MM.1S (cell line): ENCODE data around the gene ARHGAP8.

ENCODE experiments used
- DNase-seq: peaks from one replicate; pipeline ENCODE4 v3.0.0-alpha.2; 2015
- H2AFZ ChIP-seq: fragments of 300-600 bp; sonication (generic); 2 replicates; pipeline ENCODE4 v1.6.0; 2016; ENCODE audit warnings: antibody characterized with exemption, low read length
- H3F3A ChIP-seq: fragments of 300-600 bp; sonication (generic); 2 replicates; pipeline ENCODE4 v1.6.1; 2016; ENCODE audit warnings: mild to moderate bottlenecking, antibody characterized with exemption, low read length, moderate library complexity, mixed read lengths; ENCODE audit not compliant: insufficient read depth
- H3K27ac ChIP-seq: fragments of 300-600 bp; sonication (generic); 2 replicates; pipeline ENCODE4 v1.5.1; 2016; ENCODE audit warnings: mild to moderate bottlenecking, low read length
- H3K27me3 ChIP-seq: fragments of 300-600 bp; sonication (generic); replicated peaks from 2 replicates; pipeline ENCODE4 v1.6.0; 2016; ENCODE audit warnings: low read length; ENCODE audit not compliant: insufficient read depth
- H3K36me3 ChIP-seq: fragments of 300-600 bp; sonication (generic); replicated peaks from 2 replicates; pipeline ENCODE4 v1.6.1; 2016; ENCODE audit warnings: mild to moderate bottlenecking, low read length, mixed read lengths; ENCODE audit not compliant: insufficient read depth
- H3K4me1 ChIP-seq: fragments of 300-600 bp; sonication (generic); 2 replicates; pipeline ENCODE4 v1.6.1; 2016; ENCODE audit warnings: low read length, mixed read lengths
- H3K4me2 ChIP-seq: fragments of 300-600 bp; sonication (generic); 2 replicates; pipeline ENCODE4 v1.6.0; 2016; ENCODE audit warnings: low read depth, low read length
- H3K4me3 ChIP-seq: fragments of 300-600 bp; sonication (generic); 2 replicates; pipeline ENCODE4 v1.5.1; 2016; ENCODE audit warnings: low read length, mixed read lengths
- H3K79me2 ChIP-seq: fragments of 300-600 bp; sonication (generic); 2 replicates; pipeline ENCODE4 v1.6.1; 2016; ENCODE audit warnings: mixed run types, low read length, mixed read lengths
- H3K9ac ChIP-seq: fragments of 300-600 bp; sonication (generic); 2 replicates; pipeline ENCODE4 v1.6.1; 2016; ENCODE audit warnings: low read length, mixed read lengths
- H3K9me2 ChIP-seq: fragments of 300-600 bp; sonication (generic); replicated peaks from 2 replicates; pipeline ENCODE4 v1.6.1; 2016; ENCODE audit warnings: mild to moderate bottlenecking, low read length, mixed read lengths; ENCODE audit not compliant: insufficient read depth
- H3K9me3 ChIP-seq: fragments of 300-600 bp; sonication (generic); replicated peaks from 2 replicates; pipeline ENCODE4 v1.6.1; 2016; ENCODE audit warnings: mild to moderate bottlenecking, low read length, mixed read lengths; ENCODE audit not compliant: insufficient read depth
- H4K20me1 ChIP-seq: fragments of 300-600 bp; sonication (generic); 2 replicates; pipeline ENCODE4 v1.6.1; 2016; ENCODE audit warnings: mild to moderate bottlenecking, low read length, moderate library complexity, mixed read lengths; ENCODE audit not compliant: insufficient read depth
- EZH2 ChIP-seq: fragments of 300-600 bp; sonication (generic); optimal IDR thresholded peaks from 2 replicates; pipeline ENCODE3; 2017; ENCODE audit warnings: low read depth, mild to moderate bottlenecking, antibody characterized with exemption, low read length, mixed read lengths
- EZH2phosphoT487 ChIP-seq: fragments of 300-600 bp; sonication (generic); IDR thresholded peaks from 2 replicates; pipeline ENCODE4 v1.6.1; 2018; ENCODE audit warnings: antibody characterized with exemption, low read length
- TF ChIP-seq, protein P1 (sequence below): fragments of 300-600 bp; sonication (generic); IDR thresholded peaks from 2 replicates; pipeline ENCODE4 v1.5.1; 2016; ENCODE audit warnings: antibody characterized with exemption, low read length, mixed read lengths

Gene ARHGAP8

GRCh38 chr22:44705022-44705297, 47.4 kb upstream of the ARHGAP8 start:
- H4K20me1 ChIP-seq: no peaks in the 10 kb centered on the region
- no peaks in the 10 kb centered on the region for H3K4me1 ChIP-seq
- no peaks in the 10 kb centered on the region for H3K36me3 ChIP-seq
- H3K4me3 ChIP-seq: no peak overlapping the region
- H3K9me3 ChIP-seq: no peaks in the 10 kb centered on the region
- H3K27me3 ChIP-seq: peaks cover 82% of the 10 kb centered on the region
- no peak for DNase-seq
- H2AFZ ChIP-seq: no peak overlapping the region
- H3K9ac ChIP-seq: no peak overlapping the region
- H3K9me2 ChIP-seq: no peaks in the 10 kb centered on the region
- no peaks in the 10 kb centered on the region for H3F3A ChIP-seq
- H3K27ac ChIP-seq: no peak overlapping the region
- TF ChIP-seq EZH2 (no peak), EZH2phosphoT487 (no peak)
- TF ChIP-seq, protein P1, sequence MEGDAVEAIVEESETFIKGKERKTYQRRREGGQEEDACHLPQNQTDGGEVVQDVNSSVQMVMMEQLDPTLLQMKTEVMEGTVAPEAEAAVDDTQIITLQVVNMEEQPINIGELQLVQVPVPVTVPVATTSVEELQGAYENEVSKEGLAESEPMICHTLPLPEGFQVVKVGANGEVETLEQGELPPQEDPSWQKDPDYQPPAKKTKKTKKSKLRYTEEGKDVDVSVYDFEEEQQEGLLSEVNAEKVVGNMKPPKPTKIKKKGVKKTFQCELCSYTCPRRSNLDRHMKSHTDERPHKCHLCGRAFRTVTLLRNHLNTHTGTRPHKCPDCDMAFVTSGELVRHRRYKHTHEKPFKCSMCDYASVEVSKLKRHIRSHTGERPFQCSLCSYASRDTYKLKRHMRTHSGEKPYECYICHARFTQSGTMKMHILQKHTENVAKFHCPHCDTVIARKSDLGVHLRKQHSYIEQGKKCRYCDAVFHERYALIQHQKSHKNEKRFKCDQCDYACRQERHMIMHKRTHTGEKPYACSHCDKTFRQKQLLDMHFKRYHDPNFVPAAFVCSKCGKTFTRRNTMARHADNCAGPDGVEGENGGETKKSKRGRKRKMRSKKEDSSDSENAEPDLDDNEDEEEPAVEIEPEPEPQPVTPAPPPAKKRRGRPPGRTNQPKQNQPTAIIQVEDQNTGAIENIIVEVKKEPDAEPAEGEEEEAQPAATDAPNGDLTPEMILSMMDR: no peak
- no peaks in the 10 kb centered on the region for H3K79me2 ChIP-seq
- H3K4me2 ChIP-seq: no peak overlapping the region

DNA sequence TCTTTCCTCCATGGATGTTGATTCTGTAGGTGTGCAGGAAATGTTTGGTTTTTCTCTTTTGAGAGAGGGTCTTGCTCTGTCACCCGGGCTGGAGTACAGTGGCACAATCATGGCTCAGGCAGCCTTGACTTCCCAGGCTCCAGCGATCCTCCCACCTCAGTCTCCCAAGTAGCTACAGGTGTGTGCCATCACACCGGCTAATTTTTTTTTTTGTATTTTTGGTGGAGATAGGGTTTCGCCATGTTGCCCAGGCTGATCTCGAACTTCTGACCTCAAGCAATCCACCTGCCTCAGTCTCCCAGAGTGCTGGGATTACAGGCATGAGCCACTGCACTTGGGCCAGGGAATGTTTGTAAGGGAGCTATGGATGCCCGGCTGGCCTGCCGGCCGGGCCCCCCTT, 45.9 kb upstream of the ARHGAP8 start:
- Histone ChIP-seq H3K9me3 (no peaks in the 10 kb centered on the region), H4K20me1 (no peaks in the 10 kb centered on the region), H3K9me2 (no peaks in the 10 kb centered on the region), H3K4me1 (0 out of 2 replicates have a peak, but pooled peaks cover 7% of the 10 kb centered on the region), H2AFZ (no peak overlapping the region), H3K4me2 (no peak overlapping the region), H3K27me3 (peaks cover 84% of the 10 kb centered on the region), H3K9ac (no peak overlapping the region), H3K4me3 (no peak overlapping the region), H3K79me2 (no peaks in the 10 kb centered on the region), H3K36me3 (no peaks in the 10 kb centered on the region), H3K27ac (no peak overlapping the region), H3F3A (no peaks in the 10 kb centered on the region)
- no peak for DNase-seq
- TF ChIP-seq EZH2 (no peak), EZH2phosphoT487 (no peak)
- TF ChIP-seq, protein P1: no peak

DNA sequence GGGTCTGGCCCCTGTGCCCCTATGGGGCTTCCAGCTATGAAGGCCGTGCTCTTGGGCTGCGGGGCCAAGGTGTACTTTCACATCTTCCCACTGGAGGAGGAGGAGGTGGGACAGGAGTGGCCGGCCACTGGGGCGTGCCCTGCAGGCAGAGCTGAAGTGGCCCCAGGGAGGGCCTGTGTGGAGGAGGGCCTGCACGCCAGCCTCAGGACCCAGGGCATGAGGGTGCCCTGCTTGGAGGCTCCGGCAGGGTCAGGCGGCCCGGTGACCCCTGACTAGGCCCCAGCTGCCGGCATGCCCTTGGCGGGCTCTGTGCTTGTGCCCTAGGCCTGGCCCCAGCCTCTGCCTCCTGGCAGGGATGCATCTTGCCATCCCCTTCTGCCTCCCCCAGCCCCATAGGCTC, 45.2 kb upstream of the ARHGAP8 start:
- H4K20me1 ChIP-seq: no peaks in the 10 kb centered on the region
- no peaks in the 10 kb centered on the region for H3K9me2 ChIP-seq
- no peak overlapping the region for H3K9ac ChIP-seq
- TF ChIP-seq, protein P1: no peak
- TF ChIP-seq EZH2 (no peak), EZH2phosphoT487 (no peak)
- H3K4me2 ChIP-seq: no peak overlapping the region
- H3K4me3 ChIP-seq: no peak overlapping the region
- no peaks in the 10 kb centered on the region for H3K9me3 ChIP-seq
- no peak overlapping the region for H3K27ac ChIP-seq
- 0 out of 2 replicates have a peak, but pooled peaks cover 7% of the 10 kb centered on the region for H3K4me1 ChIP-seq
- H3K36me3 ChIP-seq: no peaks in the 10 kb centered on the region
- peaks cover 87% of the 10 kb centered on the region for H3K27me3 ChIP-seq
- H2AFZ ChIP-seq: no peak overlapping the region
- H3F3A ChIP-seq: no peaks in the 10 kb centered on the region
- DNase-seq: no peak
- no peaks in the 10 kb centered on the region for H3K79me2 ChIP-seq
